CD4-positive, alpha-beta T cell treated with Interleukin-2 at 100 ng/mL for 4 hours (primary cell): Measurements from ENCODE around the gene LTBP4.
A peak's percentile ranks its signal among the peaks of the same experiment; 100 is the strongest.
"Not testable (repeated sequence)": the region's sequence is repeated elsewhere in the genome, so short reads cannot be mapped to it uniquely, and the experiment has no call there.

ENCODE experiments used
- DNase-seq: peaks from one replicate; pipeline ENCODE4 v3.0.0-alpha.2; 2020; ENCODE audit warnings: low spot score

LTBP4 gene

DNA sequence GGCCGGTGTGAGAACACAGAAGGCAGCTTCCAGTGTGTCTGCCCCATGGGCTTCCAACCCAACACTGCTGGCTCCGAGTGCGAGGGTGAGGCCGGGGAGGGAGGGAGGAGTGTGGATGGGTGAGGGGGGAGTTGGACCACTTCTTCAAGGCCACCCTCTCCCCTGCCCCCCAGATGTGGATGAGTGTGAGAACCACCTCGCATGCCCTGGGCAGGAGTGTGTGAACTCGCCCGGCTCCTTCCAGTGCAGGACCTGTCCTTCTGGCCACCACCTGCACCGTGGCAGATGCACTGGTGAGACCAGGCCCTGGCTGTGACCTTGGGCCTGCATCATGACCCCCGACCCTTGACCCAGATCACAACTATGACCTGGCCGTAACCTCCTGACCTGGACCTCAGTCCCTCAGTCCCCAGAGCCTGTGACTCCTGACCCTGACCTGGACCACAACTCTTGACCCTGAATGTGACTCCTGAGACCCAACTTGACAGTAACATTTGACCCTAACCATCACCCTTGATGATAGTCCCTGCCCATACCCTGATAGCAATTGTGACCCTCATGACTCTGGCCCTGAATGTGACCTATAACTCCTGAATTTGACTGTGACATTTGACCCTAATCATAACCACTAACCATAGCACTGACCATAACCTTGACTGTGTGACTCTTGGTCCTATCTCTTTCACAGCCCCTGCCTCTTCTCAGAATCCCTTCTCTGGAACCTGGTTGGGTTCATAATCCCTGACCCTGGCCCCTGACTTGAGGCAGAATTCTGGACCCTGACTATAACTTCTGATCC, 10.9 kb downstream of the LTBP4 start:
- DNase-seq, result no peak

DNA sequence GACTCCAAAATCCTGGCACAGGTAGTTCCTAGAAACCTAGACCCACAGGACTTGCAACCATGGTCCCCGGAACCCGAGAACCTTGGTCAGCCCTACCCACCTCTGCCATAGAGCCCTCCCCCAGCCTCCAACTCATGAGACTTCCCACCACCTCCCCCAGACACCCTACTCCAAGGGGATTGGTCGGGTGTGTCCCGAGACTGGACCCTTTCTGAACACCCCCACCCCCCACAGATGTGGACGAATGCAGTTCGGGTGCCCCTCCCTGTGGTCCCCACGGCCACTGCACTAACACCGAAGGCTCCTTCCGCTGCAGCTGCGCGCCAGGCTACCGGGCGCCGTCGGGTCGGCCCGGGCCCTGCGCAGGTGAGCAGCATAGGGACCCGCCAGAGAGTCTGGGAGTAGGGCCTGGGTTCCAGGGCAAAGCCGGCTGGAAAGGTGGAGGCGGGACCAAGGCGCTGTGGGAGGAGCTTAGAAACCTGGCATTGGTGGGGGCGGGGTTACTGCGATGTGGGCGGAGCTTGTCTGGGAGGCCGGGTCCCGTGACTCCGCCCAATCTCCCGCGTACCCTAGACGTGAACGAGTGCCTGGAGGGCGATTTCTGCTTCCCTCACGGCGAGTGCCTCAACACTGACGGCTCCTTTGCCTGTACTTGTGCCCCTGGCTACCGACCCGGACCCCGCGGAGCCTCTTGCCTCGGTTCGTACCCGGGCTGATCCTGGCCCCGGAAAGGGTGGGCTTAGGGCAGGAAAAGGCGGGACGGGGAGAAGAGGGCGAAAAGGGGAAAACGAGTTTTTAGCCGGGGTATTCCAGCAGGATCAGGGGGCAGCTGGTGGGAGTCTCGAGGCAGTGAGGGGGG, 11.9 kb downstream of the LTBP4 start:
- peak; percentile 54 for DNase-seq

GRCh38 chr19:40613690-40614621, 12.8 kb downstream of the LTBP4 start:
- peak; percentile 78 for DNase-seq

GRCh38 chr19:40614622-40615411, 13.6 kb downstream of the LTBP4 start:
- DNase-seq, result peak; percentile 88

GRCh38 chr19:40616178-40616577, 15.0 kb downstream of the LTBP4 start:
- DNase-seq, result no peak

DNA sequence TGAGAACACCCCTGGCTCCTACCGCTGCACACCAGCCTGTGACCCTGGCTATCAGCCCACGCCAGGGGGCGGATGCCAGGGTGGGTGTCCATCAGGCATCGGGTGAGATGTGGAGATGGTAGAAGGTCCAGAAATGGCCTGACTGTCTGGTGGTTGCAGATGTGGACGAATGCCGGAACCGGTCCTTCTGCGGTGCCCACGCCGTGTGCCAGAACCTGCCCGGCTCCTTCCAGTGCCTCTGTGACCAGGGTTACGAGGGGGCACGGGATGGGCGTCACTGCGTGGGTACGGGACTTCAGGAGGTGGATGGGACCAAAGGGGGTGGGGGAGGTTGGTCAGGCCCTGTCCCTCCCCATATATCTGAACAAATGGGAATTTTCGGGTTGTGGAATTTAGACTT, 15.8 kb downstream of the LTBP4 start:
- DNase-seq, result no peak

- no peak for DNase-seq
Measured at GRCh38 chr19:40617961-40618360, 16.8 kb downstream of the LTBP4 start.

- no peak for DNase-seq
Measured at GRCh38 chr19:40619333-40620160, 18.4 kb downstream of the LTBP4 start.

DNA sequence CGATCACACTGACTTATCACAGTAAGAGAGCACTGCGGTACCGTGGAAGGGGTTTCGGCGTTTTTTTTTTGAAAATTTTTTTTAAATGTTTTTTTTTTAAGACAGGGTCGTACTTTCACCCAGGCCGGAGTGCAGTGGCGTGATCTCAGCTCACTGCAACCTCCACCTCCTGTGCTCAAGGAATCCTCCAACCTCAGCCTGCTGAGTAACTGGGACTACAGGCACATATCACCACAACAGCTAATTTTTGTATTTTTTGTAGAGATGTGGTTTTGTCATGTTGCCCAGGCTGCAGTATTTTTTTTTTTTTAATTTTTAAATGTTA, 19.0 kb downstream of the LTBP4 start:
- no peak for DNase-seq

GRCh38 chr19:40621283-40621682, 20.1 kb downstream of the LTBP4 start:
- no peak for DNase-seq

DNA sequence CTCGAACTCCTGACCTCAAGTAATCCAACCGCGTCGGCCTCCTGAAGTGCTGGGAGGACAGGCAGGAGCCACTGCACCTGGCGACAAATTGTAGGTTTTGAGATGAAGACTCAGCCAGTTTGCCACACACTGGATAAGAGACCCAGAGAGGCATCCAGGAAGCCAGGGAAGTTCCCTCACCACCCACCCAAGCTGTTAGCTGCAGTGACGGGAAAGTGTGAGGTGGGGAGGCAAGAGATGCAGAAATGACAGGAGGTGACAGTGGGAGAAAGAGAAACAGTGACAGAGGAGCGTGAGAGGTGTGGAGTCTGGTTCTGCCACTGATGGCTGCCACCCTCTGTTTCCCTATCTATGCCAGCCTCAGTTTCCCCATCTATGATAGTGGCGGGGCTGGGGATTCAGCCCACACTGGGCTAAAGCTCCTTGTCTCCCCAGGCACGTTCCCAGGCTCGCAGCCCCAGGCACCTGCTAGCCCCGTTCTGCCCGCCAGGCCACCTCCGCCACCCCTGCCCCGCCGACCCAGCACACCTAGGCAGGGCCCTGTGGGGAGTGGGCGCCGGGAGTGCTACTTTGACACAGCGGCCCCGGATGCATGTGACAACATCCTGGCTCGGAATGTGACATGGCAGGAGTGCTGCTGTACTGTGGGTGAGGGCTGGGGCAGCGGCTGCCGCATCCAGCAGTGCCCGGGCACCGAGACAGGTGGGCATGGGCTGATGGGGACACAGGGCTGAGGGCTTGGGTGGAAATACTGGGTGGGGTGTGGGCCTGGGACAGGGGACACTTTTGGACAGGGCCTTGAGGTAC, 21.0 kb downstream of the LTBP4 start:
- no peak for DNase-seq

- DNase-seq, result no peak
Measured at GRCh38 chr19:40622773-40623075, 21.6 kb downstream of the LTBP4 start.

GRCh38 chr19:40623403-40624251, 22.5 kb downstream of the LTBP4 start:
- no peak for DNase-seq

GRCh38 chr19:40624369-40625153, 23.4 kb downstream of the LTBP4 start:
- not testable (repeated sequence) for DNase-seq

DNA sequence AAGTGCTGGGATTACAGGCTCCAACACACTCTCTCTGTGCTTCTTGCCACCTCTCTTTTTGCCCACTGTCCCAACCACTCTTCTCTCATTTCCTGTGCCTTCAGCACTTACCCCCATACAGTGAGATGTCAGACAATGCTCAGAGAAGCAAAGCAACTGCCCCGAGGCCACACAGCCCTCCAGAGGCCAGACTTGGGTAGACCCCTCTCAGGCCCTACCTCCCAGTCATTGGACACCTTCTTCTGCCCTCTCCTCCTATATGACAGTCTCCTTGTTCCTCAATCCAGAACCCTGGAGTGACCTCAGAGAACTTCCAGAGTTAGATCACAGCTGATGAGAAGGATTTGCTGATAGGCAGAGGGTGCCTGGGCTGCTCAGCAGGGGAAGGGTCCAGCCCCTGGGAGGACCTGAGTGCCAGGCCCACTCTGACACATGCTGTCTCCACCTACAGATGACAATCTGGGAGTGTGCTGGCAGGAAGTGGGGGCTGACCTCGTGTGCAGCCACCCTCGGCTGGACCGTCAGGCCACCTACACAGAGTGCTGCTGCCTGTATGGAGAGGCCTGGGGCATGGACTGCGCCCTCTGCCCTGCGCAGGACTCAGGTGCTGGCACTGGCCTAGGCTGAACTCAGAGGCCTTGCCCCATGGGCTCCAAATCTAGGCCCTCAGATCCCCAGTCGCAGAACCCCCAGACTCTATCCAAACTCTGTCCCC, 24.4 kb downstream of the LTBP4 start:
- no peak for DNase-seq

DNA sequence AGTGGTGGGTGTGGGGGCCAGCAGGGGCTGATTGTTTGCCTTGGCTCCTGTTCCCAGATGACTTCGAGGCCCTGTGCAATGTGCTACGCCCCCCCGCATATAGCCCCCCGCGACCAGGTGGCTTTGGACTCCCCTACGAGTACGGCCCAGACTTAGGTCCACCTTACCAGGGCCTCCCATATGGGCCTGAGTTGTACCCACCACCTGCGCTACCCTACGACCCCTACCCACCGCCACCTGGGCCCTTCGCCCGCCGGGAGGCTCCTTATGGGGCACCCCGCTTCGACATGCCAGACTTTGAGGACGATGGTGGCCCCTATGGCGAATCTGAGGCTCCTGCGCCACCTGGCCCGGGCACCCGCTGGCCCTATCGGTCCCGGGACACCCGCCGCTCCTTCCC, 25.7 kb downstream of the LTBP4 start:
- DNase-seq, result no peak

- no peak for DNase-seq
Measured at GRCh38 chr19:40627486-40628279, 26.5 kb downstream of the LTBP4 start.
